ENCODE measurements around the gene TNRC6C.

GRCh38 chr17:78095035-78095434 is 136.5 kb downstream of the TNRC6C start:
- TF ChIP-seq SALL2 (tag by site-specific recombination; IDR thresholded peaks at IDR 0.05; ENCODE audit: borderline replicate concordance) = no peak
- no peak for TF ChIP-seq CTCF (tag by site-specific recombination; IDR thresholded peaks at IDR 0.05)
- TF ChIP-seq ZNF830 (tag by site-specific recombination; IDR thresholded peaks at IDR 0.05; ENCODE audit: low read depth) = no peak
- no peak for TF ChIP-seq GLIS2 (tag by site-specific recombination; IDR thresholded peaks at IDR 0.05)
- no peak for TF ChIP-seq KLF16 (tag by site-specific recombination; IDR thresholded peaks at IDR 0.05)

Measured in HEK293 (cell line).